COR-L47 (cell line): ENCODE results near the gene ABHD17A.
"Not testable (repeated sequence)": the region's sequence is repeated elsewhere in the genome, so short reads cannot be mapped to it uniquely, and the experiment has no call there.

Experiments used
- DNase-seq: peaks from one replicate; lab custom pipeline; 2025; lab: John Stamatoyannopoulos, UW

The ABHD17A gene

GRCh38 chr19:1910177-1910576, 24.9 kb upstream of the ABHD17A start:
- no peak for DNase-seq

DNA sequence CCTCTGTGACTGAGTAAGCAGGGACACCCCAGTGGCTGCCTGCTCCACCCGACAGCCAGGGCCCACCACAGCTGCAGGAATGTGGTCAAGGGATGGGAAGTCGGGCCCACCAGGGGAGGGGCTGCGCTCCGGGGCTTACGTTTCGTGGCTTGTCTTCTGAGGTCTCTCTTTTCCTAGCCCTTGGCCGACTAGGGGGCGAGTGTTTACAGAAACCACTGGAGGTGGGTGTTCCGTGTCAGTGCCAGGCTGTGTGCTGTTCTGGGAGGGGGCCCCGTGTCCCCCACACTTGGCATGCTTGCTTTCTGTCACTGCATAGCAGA, 24.4 kb upstream of the ABHD17A start:
- no peak for DNase-seq

DNA sequence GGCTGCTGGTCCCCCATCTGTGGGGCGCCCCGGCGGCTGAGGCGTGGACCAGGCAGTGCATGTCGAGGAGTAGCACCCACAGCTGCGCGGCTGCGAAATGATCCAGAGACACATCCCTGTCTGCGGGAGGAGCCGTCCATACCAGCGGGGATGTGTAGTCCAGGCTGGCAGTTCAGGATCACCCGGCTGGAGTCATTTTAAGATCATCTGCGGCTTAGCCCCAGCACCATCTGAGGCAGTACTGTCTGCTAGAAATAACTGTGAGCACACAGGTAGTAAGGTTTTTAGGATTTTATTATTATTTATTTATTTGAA, 23.0 kb upstream of the ABHD17A start:
- no peak for DNase-seq

GRCh38 chr19:1907563-1908363, 22.5 kb upstream of the ABHD17A start:
- DNase-seq = no peak

GRCh38 chr19:1906985-1907562, 21.8 kb upstream of the ABHD17A start:
- DNase-seq = no peak

DNA sequence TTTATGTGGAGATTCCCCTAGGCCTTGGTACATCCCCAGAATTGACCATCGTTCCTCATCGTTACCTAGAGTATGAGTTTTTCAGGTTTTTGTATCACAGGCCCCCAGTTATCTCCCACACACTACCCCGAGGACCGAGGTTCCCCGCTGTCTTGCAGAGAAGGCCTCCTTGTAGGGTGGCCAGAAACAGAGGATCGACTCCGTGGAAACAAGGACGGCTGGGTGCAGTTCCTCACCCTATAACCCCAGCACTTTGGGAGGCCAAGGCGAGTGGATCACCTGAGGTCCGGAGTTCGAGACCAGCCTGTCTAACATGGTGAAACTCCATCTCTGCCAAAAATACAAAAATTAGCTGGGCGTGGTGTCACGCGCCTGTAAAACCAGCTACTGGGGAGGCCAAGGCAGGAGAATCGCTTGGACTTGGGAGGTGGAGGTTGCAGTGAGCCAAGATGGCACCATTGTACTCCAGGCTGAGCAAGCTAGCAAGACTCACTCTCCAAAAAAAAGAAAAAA, 20.6 kb upstream of the ABHD17A start:
- DNase-seq = no peak

- DNase-seq = peak; percentile 99
Observed at GRCh38 chr19:1905110-1905862, 20.0 kb upstream of the ABHD17A start, which contains the start of the genes ADAT3 and SCAMP4. Gene ADAT3, plus strand, starts transcription at chr19:1905399. Its CDS starts 6,649 bp downstream, at chr19:1912048. Gene SCAMP4, plus strand, starts transcription at chr19:1905399. Its CDS starts 9,621 bp downstream, at chr19:1915020.

GRCh38 chr19:1904860-1905109, 19.5 kb upstream of the ABHD17A start:
- no peak for DNase-seq

GRCh38 chr19:1902923-1903322, 17.6 kb upstream of the ABHD17A start:
- DNase-seq = no peak

DNA sequence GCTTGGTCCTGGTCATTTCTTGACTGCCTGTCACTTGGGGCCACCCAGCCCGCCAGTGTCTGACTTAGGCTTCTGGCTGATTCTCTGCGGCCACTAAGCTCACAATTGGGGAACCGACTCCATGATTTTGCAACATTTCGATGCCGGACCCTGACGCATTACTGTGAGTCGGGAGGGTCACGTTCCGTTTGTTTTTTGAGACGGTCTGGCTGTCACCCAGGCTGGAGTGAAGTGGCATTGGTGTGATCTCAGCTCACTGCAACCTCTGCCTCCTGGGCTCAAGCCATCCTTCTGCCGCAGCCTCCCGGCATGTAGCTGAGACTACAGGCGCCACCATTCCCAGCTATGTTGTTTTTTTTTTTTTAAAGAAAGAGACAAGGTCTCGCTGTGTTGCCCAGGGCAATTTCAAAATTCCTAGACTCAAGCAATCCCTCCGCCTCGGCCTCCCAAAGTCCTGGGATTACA, 16.7 kb upstream of the ABHD17A start:
- DNase-seq = no peak

DNA sequence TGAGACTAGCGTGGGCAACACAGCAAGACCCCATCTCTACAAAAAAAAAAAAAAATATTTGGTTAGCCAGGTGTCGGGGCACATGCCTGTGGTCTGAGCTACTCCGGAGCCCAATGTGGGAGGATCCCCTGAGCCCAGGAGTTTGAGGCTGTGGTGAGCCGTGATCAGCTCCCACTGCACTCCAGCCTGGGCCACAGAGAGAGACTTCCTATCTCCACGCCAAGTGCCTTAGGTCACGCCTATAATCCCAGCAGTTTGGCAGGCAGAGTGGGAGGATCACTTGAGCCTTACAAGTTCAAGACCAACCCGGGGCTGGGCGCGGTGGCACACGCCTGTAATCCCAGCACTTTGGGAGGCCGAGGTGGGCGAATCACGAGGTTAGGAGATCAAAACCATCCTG, 11.2 kb upstream of the ABHD17A start:
- no peak for DNase-seq

DNA sequence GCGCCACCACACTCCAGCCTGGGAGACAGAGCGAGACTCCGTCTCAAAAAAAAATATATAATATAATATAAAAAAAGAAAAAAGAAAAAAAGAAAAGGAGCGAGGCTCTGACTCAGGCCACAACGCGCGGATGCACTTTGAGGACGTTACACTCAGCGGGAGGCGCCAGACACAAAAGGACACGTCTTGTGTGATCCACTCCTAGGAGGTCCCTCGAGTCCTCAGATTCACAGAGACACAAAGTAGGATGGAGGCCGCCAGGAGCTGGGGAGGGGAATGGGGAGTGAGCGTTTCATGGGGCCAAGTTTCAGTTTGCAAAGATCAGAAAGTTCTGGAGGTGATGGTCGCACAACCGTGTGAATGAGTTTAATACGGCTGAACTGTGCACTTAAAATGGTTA, 8.5 kb upstream of the ABHD17A start:
- no peak for DNase-seq

- DNase-seq = no peak
Observed at GRCh38 chr19:1889907-1890306, 4.6 kb upstream of the ABHD17A start.

GRCh38 chr19:1888385-1888784, 3.1 kb upstream of the ABHD17A start:
- DNase-seq = no peak

DNA sequence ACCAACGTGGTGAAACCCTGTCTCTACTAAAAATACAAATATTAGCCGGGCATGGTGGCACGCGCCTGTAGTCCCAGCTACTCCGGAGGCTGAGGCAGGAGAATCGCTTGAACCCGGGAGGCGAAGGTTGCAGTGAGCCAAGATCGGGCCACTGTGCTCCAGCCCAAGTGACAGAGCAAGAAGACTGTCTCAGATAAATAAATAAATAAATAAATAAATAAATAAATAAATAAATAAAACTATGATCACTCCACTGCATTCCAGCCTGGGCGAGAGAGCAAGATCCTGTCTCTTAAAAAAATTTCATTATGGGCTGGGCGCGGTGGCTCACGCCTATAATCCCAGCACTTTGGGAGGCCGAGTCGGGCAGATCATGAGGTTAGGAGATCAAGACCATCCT, 1.1 kb upstream of the ABHD17A start:
- not testable (repeated sequence) for DNase-seq

- DNase-seq = no peak
Observed at GRCh38 chr19:1884719-1885334, 469 bp downstream of the ABHD17A start.

- DNase-seq = no peak
Observed at GRCh38 chr19:1884291-1884718, 991 bp downstream of the ABHD17A start.

- no peak for DNase-seq
Observed at GRCh38 chr19:1883784-1884183, 1.5 kb downstream of the ABHD17A start.

DNA sequence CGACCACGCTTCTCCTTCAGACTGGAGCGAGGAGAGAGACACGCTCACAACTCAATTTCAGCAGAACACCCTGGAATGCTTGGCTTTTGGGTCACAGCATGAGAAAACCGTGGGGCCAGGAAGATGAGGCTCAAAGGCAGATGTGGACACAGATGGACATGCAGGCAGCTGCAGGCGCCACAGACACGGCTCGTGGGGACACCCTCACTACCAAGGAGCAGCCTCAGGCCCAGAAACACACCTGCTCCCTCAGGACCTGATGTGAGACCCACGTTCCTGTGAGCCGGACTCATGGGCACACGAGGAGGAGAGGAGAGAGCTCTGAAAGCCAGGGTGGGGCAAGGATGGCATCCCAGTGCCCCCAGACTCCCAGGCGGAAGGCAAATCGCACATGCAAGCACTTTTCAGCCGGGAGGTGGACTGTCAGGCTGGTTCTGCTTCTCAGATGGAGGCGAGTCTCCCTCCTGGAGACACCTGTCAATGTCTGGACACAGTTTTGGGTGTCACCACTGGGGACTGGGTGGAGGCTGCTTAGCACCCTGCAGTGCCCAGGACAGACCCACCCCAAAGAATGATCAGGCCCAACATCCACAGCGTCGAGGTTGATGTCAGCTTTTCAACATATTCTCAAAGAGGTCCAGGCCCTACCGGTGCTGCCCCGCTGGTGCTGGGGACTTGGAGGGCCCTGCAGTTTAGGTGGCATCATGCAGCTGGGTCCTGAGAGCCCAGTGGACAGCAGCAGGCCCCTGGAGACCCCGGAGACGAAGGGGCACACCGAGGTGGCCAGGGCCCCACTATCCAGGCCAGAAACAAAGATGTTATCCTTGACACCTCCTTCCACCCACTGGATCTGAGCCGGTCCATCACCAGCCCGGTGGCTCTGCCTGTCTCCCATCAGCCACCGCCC, 2.3 kb downstream of the ABHD17A start:
- DNase-seq = no peak

GRCh38 chr19:1882089-1882785, 3.1 kb downstream of the ABHD17A start:
- no peak for DNase-seq
